SK-N-SH treated with all-trans-retinoic acid at 6 μM for 48 hours (cell line): ENCODE measurements around the gene AHR.

ENCODE experiments used
- ATAC-seq: fragments of 200-7000 bp; cut with Tn5 transposase; 3 replicates; pipeline ENCODE4 v1.9.1; 2020; ENCODE audit warnings: mild to moderate bottlenecking, moderate library complexity
- ARNTL ChIP-seq: fragments of 450-650 bp; formaldehyde crosslinking; IDR thresholded peaks from 2 replicates; pipeline ENCODE4 v1.5.0; 2020; ENCODE audit warnings: low read depth, mild to moderate bottlenecking, moderate library complexity, borderline replicate concordance
- BACH2 ChIP-seq: fragments of 250-450 bp; sonication (Bioruptor Pico); IDR thresholded peaks from 2 replicates; pipeline ENCODE4 v1.9.0; 2021; ENCODE audit warnings: mild to moderate bottlenecking, borderline replicate concordance
- CSDC2 ChIP-seq: fragments of 250-450 bp; sonication (Bioruptor Pico); IDR thresholded peaks from 2 replicates; pipeline ENCODE4 v1.5.0; 2020; ENCODE audit warnings: mild to moderate bottlenecking, moderate library complexity
- ESRRG ChIP-seq: fragments of 250-450 bp; sonication (Bioruptor Pico); IDR thresholded peaks from 2 replicates; pipeline ENCODE4 v1.6.1; 2021; ENCODE audit warnings: mild to moderate bottlenecking
- GLIS3 ChIP-seq: fragments of 250-450 bp; sonication (Bioruptor Pico); IDR thresholded peaks from 2 replicates; pipeline ENCODE4 v1.5.0; 2020; ENCODE audit warnings: mild to moderate bottlenecking, moderate library complexity
- ISL1 ChIP-seq: fragments of 250-450 bp; sonication (Bioruptor Pico); IDR thresholded peaks from 2 replicates; pipeline ENCODE4 v2.1.2; 2022; ENCODE audit warnings: mild to moderate bottlenecking, moderate library complexity
- OSR1 ChIP-seq: fragments of 250-450 bp; sonication (Bioruptor Pico); IDR thresholded peaks from 2 replicates; pipeline ENCODE4 v1.8.0; 2022; ENCODE audit warnings: moderate library complexity, mild to moderate bottlenecking, inconsistent platforms
- POU6F1 ChIP-seq: fragments of 250-450 bp; sonication (Bioruptor Pico); IDR thresholded peaks from 2 replicates; pipeline ENCODE4 v1.8.0; 2021; ENCODE audit warnings: low read depth, mild to moderate bottlenecking, moderate library complexity, borderline replicate concordance
- PPARA ChIP-seq: fragments of 250-450 bp; sonication (Bioruptor Pico); IDR thresholded peaks from 2 replicates; pipeline ENCODE4 v1.5.0; 2020; ENCODE audit warnings: mild to moderate bottlenecking, borderline replicate concordance
- RARB ChIP-seq: fragments of 250-450 bp; sonication (Bioruptor Pico); IDR thresholded peaks from 2 replicates; pipeline ENCODE4 v1.8.0; 2021; ENCODE audit warnings: mild to moderate bottlenecking, moderate library complexity
- SNAI2 ChIP-seq: fragments of 250-450 bp; sonication (Bioruptor Pico); IDR thresholded peaks from 2 replicates; pipeline ENCODE4 v1.5.0; 2020; ENCODE audit warnings: mild to moderate bottlenecking, moderate library complexity
- TCF4 ChIP-seq: fragments of 250-450 bp; sonication (Bioruptor Pico); IDR thresholded peaks from 2 replicates; pipeline ENCODE4 v1.8.0; 2021; ENCODE audit warnings: mild to moderate bottlenecking, moderate library complexity, borderline replicate concordance
- TOX ChIP-seq: fragments of 250-450 bp; sonication (Bioruptor Pico); IDR thresholded peaks from 2 replicates; pipeline ENCODE4 v1.8.0; 2021; ENCODE audit warnings: mild to moderate bottlenecking, moderate library complexity, borderline replicate concordance
- ZC3H10 ChIP-seq: fragments of 250-450 bp; sonication (Bioruptor Pico); IDR thresholded peaks from 2 replicates; pipeline ENCODE4 v1.5.1; 2021; ENCODE audit warnings: mild to moderate bottlenecking, moderate library complexity
- ZFP30 ChIP-seq: fragments of 450-650 bp; formaldehyde crosslinking; IDR thresholded peaks from 2 replicates; pipeline ENCODE4 v1.5.0; 2022; ENCODE audit warnings: mild to moderate bottlenecking, moderate library complexity
- ZNF565 ChIP-seq: fragments of 450-650 bp; formaldehyde crosslinking; conservative IDR thresholded peaks from 2 replicates; pipeline ENCODE4 v1.5.0; 2020; ENCODE audit warnings: low read depth, mild to moderate bottlenecking, moderate library complexity
- ZNF70 ChIP-seq: fragments of 450-650 bp; formaldehyde crosslinking; IDR thresholded peaks from 2 replicates; pipeline ENCODE4 v1.5.0; 2020; ENCODE audit warnings: mild to moderate bottlenecking, moderate library complexity
- ZNF8 ChIP-seq: fragments of 450-650 bp; formaldehyde crosslinking; IDR thresholded peaks from 2 replicates; pipeline ENCODE4 v1.5.0; 2020; ENCODE audit warnings: mild to moderate bottlenecking, moderate library complexity
- TF ChIP-seq, protein P1 (sequence below): fragments of 250-450 bp; sonication (Bioruptor Pico); IDR thresholded peaks from 2 replicates; pipeline ENCODE4 v1.5.0; 2020; ENCODE audit warnings: mild to moderate bottlenecking, moderate library complexity
- TF ChIP-seq, protein P2 (sequence below): fragments of 250-450 bp; sonication (Bioruptor Pico); IDR thresholded peaks from 2 replicates; pipeline ENCODE4 v1.8.0; 2020; ENCODE audit warnings: mild to moderate bottlenecking, moderate library complexity, borderline replicate concordance
- TF ChIP-seq, protein P3 (sequence below): fragments of 250-450 bp; sonication (Bioruptor Pico); IDR thresholded peaks from 2 replicates; pipeline ENCODE4 v1.5.1; 2020; ENCODE audit warnings: low read depth, mild to moderate bottlenecking, moderate library complexity

Gene AHR

GRCh38 chr7:17336168-17336567 is 37.7 kb downstream of the AHR start:
- TF ChIP-seq BACH2 (CRISPR knock-in tag): no peak
- TF ChIP-seq POU6F1 (CRISPR knock-in tag): no peak
- no peak for TF ChIP-seq ZC3H10 (CRISPR knock-in tag)
- TF ChIP-seq SNAI2 (CRISPR knock-in tag): no peak
- no peak for TF ChIP-seq ZFP30
- no peak for TF ChIP-seq ZNF8 (CRISPR knock-in tag)
- no peak for TF ChIP-seq OSR1 (CRISPR knock-in tag)
- TF ChIP-seq ISL1: no peak
- TF ChIP-seq CSDC2 (CRISPR knock-in tag): no peak
- no peak for TF ChIP-seq RARB (CRISPR knock-in tag)
- TF ChIP-seq ZNF565 (CRISPR knock-in tag): no peak
- TF ChIP-seq ZNF70 (CRISPR knock-in tag): no peak
- TF ChIP-seq, protein P1, sequence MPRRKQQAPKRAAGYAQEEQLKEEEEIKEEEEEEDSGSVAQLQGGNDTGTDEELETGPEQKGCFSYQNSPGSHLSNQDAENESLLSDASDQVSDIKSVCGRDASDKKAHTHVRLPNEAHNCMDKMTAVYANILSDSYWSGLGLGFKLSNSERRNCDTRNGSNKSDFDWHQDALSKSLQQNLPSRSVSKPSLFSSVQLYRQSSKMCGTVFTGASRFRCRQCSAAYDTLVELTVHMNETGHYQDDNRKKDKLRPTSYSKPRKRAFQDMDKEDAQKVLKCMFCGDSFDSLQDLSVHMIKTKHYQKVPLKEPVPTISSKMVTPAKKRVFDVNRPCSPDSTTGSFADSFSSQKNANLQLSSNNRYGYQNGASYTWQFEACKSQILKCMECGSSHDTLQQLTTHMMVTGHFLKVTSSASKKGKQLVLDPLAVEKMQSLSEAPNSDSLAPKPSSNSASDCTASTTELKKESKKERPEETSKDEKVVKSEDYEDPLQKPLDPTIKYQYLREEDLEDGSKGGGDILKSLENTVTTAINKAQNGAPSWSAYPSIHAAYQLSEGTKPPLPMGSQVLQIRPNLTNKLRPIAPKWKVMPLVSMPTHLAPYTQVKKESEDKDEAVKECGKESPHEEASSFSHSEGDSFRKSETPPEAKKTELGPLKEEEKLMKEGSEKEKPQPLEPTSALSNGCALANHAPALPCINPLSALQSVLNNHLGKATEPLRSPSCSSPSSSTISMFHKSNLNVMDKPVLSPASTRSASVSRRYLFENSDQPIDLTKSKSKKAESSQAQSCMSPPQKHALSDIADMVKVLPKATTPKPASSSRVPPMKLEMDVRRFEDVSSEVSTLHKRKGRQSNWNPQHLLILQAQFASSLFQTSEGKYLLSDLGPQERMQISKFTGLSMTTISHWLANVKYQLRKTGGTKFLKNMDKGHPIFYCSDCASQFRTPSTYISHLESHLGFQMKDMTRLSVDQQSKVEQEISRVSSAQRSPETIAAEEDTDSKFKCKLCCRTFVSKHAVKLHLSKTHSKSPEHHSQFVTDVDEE (CRISPR knock-in tag): no peak
- no peak for TF ChIP-seq PPARA
- no peak for TF ChIP-seq GLIS3 (CRISPR knock-in tag)
- TF ChIP-seq ESRRG (CRISPR knock-in tag): no peak
- TF ChIP-seq, protein P2, sequence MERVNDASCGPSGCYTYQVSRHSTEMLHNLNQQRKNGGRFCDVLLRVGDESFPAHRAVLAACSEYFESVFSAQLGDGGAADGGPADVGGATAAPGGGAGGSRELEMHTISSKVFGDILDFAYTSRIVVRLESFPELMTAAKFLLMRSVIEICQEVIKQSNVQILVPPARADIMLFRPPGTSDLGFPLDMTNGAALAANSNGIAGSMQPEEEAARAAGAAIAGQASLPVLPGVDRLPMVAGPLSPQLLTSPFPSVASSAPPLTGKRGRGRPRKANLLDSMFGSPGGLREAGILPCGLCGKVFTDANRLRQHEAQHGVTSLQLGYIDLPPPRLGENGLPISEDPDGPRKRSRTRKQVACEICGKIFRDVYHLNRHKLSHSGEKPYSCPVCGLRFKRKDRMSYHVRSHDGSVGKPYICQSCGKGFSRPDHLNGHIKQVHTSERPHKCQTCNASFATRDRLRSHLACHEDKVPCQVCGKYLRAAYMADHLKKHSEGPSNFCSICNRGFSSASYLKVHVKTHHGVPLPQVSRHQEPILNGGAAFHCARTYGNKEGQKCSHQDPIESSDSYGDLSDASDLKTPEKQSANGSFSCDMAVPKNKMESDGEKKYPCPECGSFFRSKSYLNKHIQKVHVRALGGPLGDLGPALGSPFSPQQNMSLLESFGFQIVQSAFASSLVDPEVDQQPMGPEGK: no peak
- no peak for TF ChIP-seq TCF4 (CRISPR knock-in tag)
- no peak for TF ChIP-seq TOX (CRISPR knock-in tag)

GRCh38 chr7:17339139-17339538 is 40.7 kb downstream of the AHR start:
- ATAC-seq: no peak
- TF ChIP-seq ZNF70 (CRISPR knock-in tag): no peak
- TF ChIP-seq CSDC2 (CRISPR knock-in tag): no peak
- no peak for TF ChIP-seq ZFP30
- no peak for TF ChIP-seq ISL1
- no peak for TF ChIP-seq RARB (CRISPR knock-in tag)
- TF ChIP-seq, protein P3, sequence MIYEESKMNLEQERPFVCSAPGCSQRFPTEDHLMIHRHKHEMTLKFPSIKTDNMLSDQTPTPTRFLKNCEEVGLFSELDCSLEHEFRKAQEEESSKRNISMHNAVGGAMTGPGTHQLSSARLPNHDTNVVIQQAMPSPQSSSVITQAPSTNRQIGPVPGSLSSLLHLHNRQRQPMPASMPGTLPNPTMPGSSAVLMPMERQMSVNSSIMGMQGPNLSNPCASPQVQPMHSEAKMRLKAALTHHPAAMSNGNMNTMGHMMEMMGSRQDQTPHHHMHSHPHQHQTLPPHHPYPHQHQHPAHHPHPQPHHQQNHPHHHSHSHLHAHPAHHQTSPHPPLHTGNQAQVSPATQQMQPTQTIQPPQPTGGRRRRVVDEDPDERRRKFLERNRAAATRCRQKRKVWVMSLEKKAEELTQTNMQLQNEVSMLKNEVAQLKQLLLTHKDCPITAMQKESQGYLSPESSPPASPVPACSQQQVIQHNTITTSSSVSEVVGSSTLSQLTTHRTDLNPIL: no peak
- TF ChIP-seq POU6F1 (CRISPR knock-in tag): no peak
- no peak for TF ChIP-seq OSR1 (CRISPR knock-in tag)
- no peak for TF ChIP-seq PPARA
- TF ChIP-seq ARNTL (CRISPR knock-in tag): no peak
- no peak for TF ChIP-seq ZNF8 (CRISPR knock-in tag)
- TF ChIP-seq ESRRG (CRISPR knock-in tag): no peak
- TF ChIP-seq BACH2 (CRISPR knock-in tag): no peak
- no peak for TF ChIP-seq GLIS3 (CRISPR knock-in tag)
- no peak for TF ChIP-seq ZC3H10 (CRISPR knock-in tag)
- TF ChIP-seq, protein P1 (CRISPR knock-in tag): no peak
- TF ChIP-seq, all 23 proteins: peak for 0

More at GRCh38 chr7:17336168-17336567, 37.7 kb downstream of the AHR start:
- ATAC-seq: no peak
